ENCODE results near the gene BIRC5. TPM values are rescaled to one million over a fixed set of nuclear protein-coding genes. Genes with fewer than 3 reads are reported as not detected.

Gene BIRC5
- total RNA-seq, 1 experiment from 2014 or later = 140 TPM

- no TSS peak for BruUV-seq (replicated peaks)
- no peaks in the 10 kb centered on the region for H3K9me3 ChIP-seq (ENCODE audit: control insufficient read depth in 1 of 2, insufficient read depth in 1 of 2, low read depth in 1 of 2, low read length in 2 of 2)
- TF ChIP-seq SP1 (IDR thresholded peaks at IDR 0.05; ENCODE audit: low read depth) (no peak), TCF7L2 (IDR thresholded peaks at IDR 0.05; ENCODE audit: borderline replicate concordance, extremely low read depth, insufficient read depth, insufficient read length) (no peak), CBX3 (IDR thresholded peaks at IDR 0.05; ENCODE audit: low read depth) (no peak), ZBTB33 (IDR thresholded peaks at IDR 0.05; ENCODE audit: extremely low read depth, insufficient replicate concordance, low read length) (no peak), EZH2phosphoT487 (IDR thresholded peaks at IDR 0.05; ENCODE audit: borderline replicate concordance) (no peak), EZH2 (IDR thresholded peaks at IDR 0.05) (no peak), JUND (IDR thresholded peaks at IDR 0.05) (no peak), YY1 (IDR thresholded peaks at IDR 0.05; ENCODE audit: extremely low read depth, insufficient replicate concordance, low read depth, low read length) (no peak), FOSL1 (IDR thresholded peaks at IDR 0.05; ENCODE audit: low read depth) (no peak), ZNF274 (IDR thresholded peaks at IDR 0.05; ENCODE audit: low read depth, low read length) (no peak)
- ChIA-PET RAD21 (ENCODE audit: low non-redundant PET in 1 of 2, low total read pairs in 2 of 2, uncharacterized antibody in 2 of 2, unreplicated experiment in 2 of 2) (interaction anchor here in 1 of 2 experiments (1.2 kb wide), 1 partner anchor 173 kb away, joined by 3 read pairs; no protein-coding TSS in a partner anchor), POLR2A (interaction anchor here (1.1 kb wide), 1 partner anchor 62 kb away, joined by 3 read pairs; the partner anchor contains the start of genes AFMID and TK1), CTCF (interaction anchor here (0.9 to 3.0 kb wide), 6 partner anchors 10 to 230 kb away, joined by 3 to 61 read pairs (median 5); no protein-coding TSS in a partner anchor)
- H3K4me2 ChIP-seq (ENCODE audit: low read length) = no peak overlapping the region
- H3K79me2 ChIP-seq (ENCODE audit: insufficient read depth, low read length) = no peaks in the 10 kb centered on the region
- no peak overlapping the region for H3K4me3 ChIP-seq (replicated peaks in 1 of 2; ENCODE audit: low read depth in 1 of 2, low read length in 2 of 2)
- no peak for ATAC-seq
- H4K20me1 ChIP-seq (ENCODE audit: insufficient read depth) = no peaks in the 10 kb centered on the region
- intact Hi-C loops (cut with micrococcal nuclease) = no loop called here
- DNase-seq (ENCODE audit: low read depth, low spot score) = no peak
- H3K27ac ChIP-seq (ENCODE audit: low read depth, low read length) = no peak overlapping the region
- no peak overlapping the region for H2AFZ ChIP-seq (ENCODE audit: low read depth, low read length, poor library complexity, severe bottlenecking)
- H3K9ac ChIP-seq (ENCODE audit: low read length) = no peak overlapping the region
- H3K9me2 ChIP-seq (ENCODE audit: insufficient read depth) = no peaks in the 10 kb centered on the region
- H3K36me3 ChIP-seq (ENCODE audit: control insufficient read depth in 1 of 2, insufficient read depth in 2 of 2, low read length in 2 of 2) = no peaks in the 10 kb centered on the region
- peaks cover 5 to 10% of the 10 kb centered on the region in 2 experiments for H3K4me1 ChIP-seq (ENCODE audit: control insufficient read depth in 1 of 2, insufficient read depth in 2 of 2, low read length in 2 of 2)
- no peaks in the 10 kb centered on the region for H3K27me3 ChIP-seq (ENCODE audit: insufficient read depth, low read length)
These were observed 35.2 kb downstream of the BIRC5 start for GRCh38 chr17:78249074-78249817.

Data from HCT116 (cell line).